RWPE2 (cell line): ENCODE results near the gene COPS7A.

Experiments
- ATAC-seq: fragments of 200-7000 bp; cut with Tn5 transposase; 3 replicates; pipeline ENCODE4 v1.9.1; 2021; ENCODE audit warnings: low read depth
- DNase-seq: peaks from one replicate; pipeline ENCODE4 v3.0.0-alpha.2; 2020; ENCODE audit warnings: low spot score
- H3K27ac ChIP-seq: fragments of 450-650 bp; 2 replicates; pipeline ENCODE4 v1.5.1; 2017; ENCODE audit warnings: mild to moderate bottlenecking; ENCODE audit not compliant: poor library complexity, severe bottlenecking
- H3K27me3 ChIP-seq: fragments of 250-450 bp; sonication (Bioruptor Pico); 2 replicates; pipeline ENCODE4 v1.5.1; 2021; ENCODE audit warnings: mild to moderate bottlenecking, moderate library complexity; ENCODE audit not compliant: insufficient read depth, poor library complexity, severe bottlenecking
- H3K36me3 ChIP-seq: fragments of 250-450 bp; sonication (Bioruptor Pico); 2 replicates; pipeline ENCODE4 v1.5.1; 2020; ENCODE audit warnings: low read depth, mild to moderate bottlenecking, moderate library complexity
- H3K4me1 ChIP-seq: fragments of 250-450 bp; sonication (Bioruptor Pico); 2 replicates; pipeline ENCODE4 v1.5.1; 2021; ENCODE audit warnings: mild to moderate bottlenecking, moderate library complexity; ENCODE audit not compliant: insufficient read depth, poor library complexity, severe bottlenecking
- H3K4me3 ChIP-seq: fragments of 250-450 bp; sonication (Bioruptor Pico); 2 replicates; pipeline ENCODE4 v1.5.1; 2021; ENCODE audit warnings: mild to moderate bottlenecking, moderate library complexity; ENCODE audit not compliant: severe bottlenecking
- H3K9me3 ChIP-seq: fragments of 250-450 bp; sonication (Bioruptor Pico); 2 replicates; pipeline ENCODE4 v1.5.1; 2021; ENCODE audit warnings: mild to moderate bottlenecking, moderate library complexity; ENCODE audit not compliant: severe bottlenecking
- TF ChIP-seq, protein P1 (sequence below): fragments of 450-650 bp; IDR thresholded peaks from one replicate; pipeline ENCODE4 v1.5.1; 2017; ENCODE audit warnings: mild to moderate bottlenecking, moderate library complexity; ENCODE audit not compliant: poor library complexity, severe bottlenecking

COPS7A gene

DNA sequence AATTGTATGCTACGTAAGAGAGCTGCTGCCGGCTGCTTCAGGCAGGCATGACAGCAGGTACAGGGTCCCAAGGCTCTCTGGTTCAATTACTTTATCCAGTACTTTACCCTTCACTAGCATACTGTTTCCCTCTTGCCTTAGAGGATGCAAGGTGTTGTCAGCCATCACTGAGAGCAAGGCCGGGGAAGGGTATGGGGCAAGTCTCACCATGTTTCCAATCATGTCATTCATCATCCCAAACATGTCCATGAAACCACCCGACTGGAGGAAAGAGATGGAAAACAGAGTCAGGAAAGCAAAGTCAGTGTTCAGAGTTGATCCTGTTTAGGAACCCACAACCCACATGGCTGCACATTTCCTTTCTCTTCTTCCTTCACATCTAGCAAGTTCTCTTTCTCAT lies 26.7 kb downstream of the COPS7A start:
- no peak overlapping the region for H3K4me3 ChIP-seq
- peaks cover 8% of the 10 kb centered on the region for H3K4me1 ChIP-seq
- H3K27ac ChIP-seq, result no peak overlapping the region
- ATAC-seq (no peak), DNase-seq (no peak)
- H3K36me3 ChIP-seq, result peaks cover 52% of the 10 kb centered on the region
- TF ChIP-seq, protein P1, sequence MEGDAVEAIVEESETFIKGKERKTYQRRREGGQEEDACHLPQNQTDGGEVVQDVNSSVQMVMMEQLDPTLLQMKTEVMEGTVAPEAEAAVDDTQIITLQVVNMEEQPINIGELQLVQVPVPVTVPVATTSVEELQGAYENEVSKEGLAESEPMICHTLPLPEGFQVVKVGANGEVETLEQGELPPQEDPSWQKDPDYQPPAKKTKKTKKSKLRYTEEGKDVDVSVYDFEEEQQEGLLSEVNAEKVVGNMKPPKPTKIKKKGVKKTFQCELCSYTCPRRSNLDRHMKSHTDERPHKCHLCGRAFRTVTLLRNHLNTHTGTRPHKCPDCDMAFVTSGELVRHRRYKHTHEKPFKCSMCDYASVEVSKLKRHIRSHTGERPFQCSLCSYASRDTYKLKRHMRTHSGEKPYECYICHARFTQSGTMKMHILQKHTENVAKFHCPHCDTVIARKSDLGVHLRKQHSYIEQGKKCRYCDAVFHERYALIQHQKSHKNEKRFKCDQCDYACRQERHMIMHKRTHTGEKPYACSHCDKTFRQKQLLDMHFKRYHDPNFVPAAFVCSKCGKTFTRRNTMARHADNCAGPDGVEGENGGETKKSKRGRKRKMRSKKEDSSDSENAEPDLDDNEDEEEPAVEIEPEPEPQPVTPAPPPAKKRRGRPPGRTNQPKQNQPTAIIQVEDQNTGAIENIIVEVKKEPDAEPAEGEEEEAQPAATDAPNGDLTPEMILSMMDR, result no peak
- no peaks in the 10 kb centered on the region for H3K27me3 ChIP-seq
- no peaks in the 10 kb centered on the region for H3K9me3 ChIP-seq

DNA sequence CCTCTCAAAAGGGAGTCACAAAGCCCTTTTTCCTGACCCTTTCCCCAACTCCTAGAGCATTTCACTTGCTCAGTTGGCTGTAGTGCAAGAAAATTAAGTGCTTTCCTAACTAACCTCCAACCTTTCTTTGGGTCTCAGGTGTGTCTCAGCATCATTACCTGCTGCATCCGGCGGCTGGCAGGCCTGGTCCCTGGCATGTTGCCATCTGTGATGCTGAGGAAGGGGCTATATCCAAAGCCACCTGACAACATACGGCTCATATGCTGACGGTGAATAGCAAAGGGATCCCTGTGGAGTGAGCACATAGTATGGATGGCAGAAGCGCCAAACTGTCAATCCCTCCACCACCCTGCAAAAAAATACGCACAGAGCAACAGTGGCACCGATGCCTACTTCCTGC lies 27.9 kb downstream of the COPS7A start:
- TF ChIP-seq, protein P1, result no peak
- ATAC-seq (no peak), DNase-seq (no peak)
- H3K4me3 ChIP-seq, result peak overlapping the region; percentile 86
- H3K36me3 ChIP-seq, result peaks cover 44% of the 10 kb centered on the region
- peak overlapping the region; percentile 77 for H3K27ac ChIP-seq
- H3K9me3 ChIP-seq, result no peaks in the 10 kb centered on the region
- H3K4me1 ChIP-seq, result no peaks in the 10 kb centered on the region
- H3K27me3 ChIP-seq, result no peaks in the 10 kb centered on the region

DNA sequence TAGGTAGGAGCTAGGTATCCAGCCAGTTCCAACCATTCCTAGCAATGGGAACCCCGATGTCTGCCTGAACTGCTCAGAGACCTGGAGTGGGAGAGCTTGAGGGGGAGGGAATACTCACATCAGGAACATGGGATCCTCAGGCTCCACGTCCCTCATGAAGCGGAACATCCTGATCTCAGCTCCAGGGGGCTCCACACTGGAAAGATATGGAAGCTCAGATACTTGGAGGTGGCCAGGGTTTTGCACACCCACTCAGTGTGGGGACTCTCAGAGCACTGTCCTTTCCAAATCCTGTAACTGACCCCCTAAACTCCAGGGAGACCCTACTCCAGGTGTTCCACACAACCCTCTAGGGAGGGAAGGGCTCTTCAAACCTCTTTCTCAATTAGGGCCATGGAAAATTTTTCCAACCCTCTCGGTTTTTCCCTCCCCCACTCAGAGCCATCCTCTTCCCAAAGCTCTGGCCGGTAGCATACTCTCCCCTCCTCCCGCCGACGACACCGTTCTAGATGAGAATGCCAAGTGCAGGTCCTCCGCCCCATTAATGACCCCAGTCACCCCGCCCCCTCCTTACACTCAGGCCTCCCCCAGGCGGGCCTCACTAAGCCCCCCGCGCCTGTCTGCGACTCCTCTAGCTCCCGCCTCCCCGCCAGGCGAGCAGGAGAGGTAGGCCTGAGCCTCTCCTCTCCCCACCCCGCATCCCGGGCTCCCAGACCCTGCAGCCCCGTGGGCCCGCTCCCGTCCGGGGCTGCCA lies 28.5 kb downstream of the COPS7A start:
- Histone ChIP-seq H3K9me3 (no peaks in the 10 kb centered on the region), H3K4me1 (no peaks in the 10 kb centered on the region), H3K4me3 (peak overlapping the region; percentile 86), H3K27me3 (no peaks in the 10 kb centered on the region), H3K36me3 (peaks cover 44% of the 10 kb centered on the region), H3K27ac (peak overlapping the region; percentile 77)
- ATAC-seq (peak; percentile 15; the same call in 2 of the 3 replicates), DNase-seq (no peak)
- TF ChIP-seq, protein P1, result peak; percentile 7

DNA sequence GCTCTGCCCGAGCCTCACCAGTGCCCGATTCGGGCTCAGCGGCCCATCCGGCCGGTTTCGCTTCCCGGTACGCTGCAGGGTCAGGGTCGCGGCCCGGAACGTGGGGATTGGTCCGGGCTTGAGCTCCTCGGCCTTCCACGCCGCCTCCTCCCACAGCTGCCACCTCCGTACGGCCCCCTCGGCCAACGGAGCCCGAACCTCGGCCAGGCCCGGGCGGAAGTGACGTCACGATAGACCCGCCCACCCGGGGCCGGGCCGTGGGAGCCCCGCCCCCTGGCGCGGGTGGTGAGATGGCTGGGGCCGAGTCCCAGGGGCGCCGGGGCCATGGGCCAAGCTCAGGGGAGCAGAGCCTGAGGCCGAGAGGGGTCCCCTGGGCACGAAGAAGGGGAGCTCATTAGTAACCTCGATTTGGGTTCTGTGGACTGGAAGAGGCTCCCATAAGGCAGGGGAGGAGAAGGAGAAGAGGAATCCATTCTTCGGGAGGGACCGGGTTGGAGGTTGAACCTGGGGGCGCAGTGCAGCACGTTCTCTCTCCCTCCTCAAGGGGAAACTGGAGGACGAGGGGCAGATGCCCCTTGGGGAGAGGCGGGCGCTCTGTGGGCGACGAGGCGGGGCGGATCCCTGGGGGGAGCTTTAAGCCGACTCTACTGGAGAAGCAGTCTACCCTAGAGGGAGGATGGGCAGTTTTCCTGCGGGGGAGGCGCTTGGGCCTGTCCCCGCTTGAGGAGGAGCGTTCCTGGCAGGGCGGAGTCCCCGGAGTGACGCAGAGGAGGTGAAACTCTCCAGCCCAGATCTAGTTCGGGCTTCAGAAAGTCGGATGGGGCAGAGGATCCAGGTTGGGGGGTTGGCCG lies 29.3 kb downstream of the COPS7A start, which contains the start of gene MLF2:
Gene MLF2 (minus strand): TSS at position 221 of the 851 bp plus-strand sequence. CDS start 807 bp downstream, outside the sequence.
- no peaks in the 10 kb centered on the region for H3K27me3 ChIP-seq
- peak within 1 kb of the TSS; percentile 86 for H3K4me3 ChIP-seq
- DNase-seq (peak; percentile 97), ATAC-seq (peak; percentile 94)
- TF ChIP-seq, protein P1, result peak; percentile 98
- H3K27ac ChIP-seq, result peak within 1 kb of the TSS; percentile 77
- peaks cover 36% of the 10 kb centered on the region for H3K36me3 ChIP-seq
- no peaks in the 10 kb centered on the region for H3K9me3 ChIP-seq
- H3K4me1 ChIP-seq, result no peaks in the 10 kb centered on the region
